ENCODE results near the gene BMF.
"Not testable (repeated sequence)": the region's sequence is repeated elsewhere in the genome, so short reads cannot be mapped to it uniquely, and the experiment has no call there.

Gene BMF

DNA sequence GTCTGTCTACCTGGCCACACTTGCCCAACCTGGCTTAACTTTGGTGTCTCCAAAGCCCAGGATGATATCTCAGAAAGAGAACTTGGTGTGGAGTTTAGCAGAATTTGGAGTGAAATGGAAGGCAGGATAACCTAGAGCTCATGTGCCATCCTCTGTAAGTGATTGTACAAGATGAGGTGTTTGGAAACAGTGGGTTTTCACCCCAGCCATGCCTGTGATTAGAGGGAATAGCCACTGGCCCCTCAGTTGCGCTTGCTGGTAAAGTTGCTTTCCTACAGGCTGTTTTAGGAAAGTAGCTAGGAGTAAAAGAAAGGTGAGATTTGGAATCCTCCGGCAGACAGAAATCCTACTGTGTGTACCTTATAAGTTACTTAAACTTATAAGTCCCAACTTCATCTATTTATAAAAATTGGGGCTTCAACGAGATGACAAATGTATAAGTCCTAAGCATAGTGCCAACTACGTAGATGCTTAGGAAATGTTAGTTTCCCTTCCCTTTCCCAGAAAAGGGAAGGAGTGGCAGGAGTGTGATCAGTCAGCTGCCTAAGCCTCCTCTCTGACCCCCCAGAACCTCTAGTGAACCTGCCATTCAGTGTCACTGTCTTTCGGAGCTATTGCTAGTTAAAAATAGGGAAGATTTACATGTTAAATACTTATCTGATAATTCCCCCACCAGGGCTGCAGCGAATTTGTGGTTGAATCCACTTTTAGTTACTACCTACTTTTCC is 13.4 kb upstream of the BMF start:
- TF ChIP-seq, protein P1, sequence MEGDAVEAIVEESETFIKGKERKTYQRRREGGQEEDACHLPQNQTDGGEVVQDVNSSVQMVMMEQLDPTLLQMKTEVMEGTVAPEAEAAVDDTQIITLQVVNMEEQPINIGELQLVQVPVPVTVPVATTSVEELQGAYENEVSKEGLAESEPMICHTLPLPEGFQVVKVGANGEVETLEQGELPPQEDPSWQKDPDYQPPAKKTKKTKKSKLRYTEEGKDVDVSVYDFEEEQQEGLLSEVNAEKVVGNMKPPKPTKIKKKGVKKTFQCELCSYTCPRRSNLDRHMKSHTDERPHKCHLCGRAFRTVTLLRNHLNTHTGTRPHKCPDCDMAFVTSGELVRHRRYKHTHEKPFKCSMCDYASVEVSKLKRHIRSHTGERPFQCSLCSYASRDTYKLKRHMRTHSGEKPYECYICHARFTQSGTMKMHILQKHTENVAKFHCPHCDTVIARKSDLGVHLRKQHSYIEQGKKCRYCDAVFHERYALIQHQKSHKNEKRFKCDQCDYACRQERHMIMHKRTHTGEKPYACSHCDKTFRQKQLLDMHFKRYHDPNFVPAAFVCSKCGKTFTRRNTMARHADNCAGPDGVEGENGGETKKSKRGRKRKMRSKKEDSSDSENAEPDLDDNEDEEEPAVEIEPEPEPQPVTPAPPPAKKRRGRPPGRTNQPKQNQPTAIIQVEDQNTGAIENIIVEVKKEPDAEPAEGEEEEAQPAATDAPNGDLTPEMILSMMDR (conservative IDR thresholded peaks at IDR 0.05): no peak
- no peak overlapping the region for H3K27ac ChIP-seq

DNA sequence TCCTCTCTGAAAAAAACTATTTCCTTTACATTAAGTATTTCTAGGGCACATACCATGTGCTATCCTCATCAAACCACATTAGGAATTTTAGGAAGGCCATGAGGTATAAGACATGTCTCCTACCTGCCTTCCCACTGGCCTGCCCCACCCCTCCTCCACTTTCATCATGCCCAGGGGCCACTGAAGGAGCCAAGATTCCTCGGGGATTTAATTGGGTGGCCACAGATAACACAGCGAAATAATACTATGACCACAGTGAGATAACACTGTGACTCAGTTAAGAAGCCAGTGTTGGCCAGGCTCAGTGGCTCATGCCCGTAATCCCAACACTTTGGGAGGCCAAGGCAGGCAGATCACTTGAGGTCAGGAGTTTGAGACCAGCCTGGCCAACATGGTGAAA is 9.8 kb upstream of the BMF start:
- H3K27ac ChIP-seq: no peak overlapping the region
- TF ChIP-seq, protein P1 (conservative IDR thresholded peaks at IDR 0.05): no peak

DNA sequence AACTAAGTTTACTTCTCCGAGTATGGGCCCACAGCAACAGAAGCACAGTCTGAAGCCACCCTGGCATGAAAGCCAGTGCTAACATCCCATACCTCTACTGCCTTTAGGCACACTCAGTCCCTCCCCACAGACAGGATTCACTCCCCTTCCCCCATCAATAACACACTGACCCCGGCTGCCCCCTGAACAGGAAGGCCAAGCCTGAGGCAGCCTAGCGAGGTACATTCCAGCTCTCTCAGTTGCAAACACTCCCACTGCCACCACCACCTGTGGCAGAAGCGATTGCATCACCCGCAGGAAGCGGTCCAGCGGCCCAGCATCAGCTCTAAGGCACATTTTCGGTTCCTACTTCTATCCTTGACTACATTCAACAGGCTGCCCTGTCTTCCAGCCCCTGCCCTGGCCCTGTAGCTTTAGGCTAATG is 7.0 kb upstream of the BMF start:
- H3K27ac ChIP-seq: no peak overlapping the region
- TF ChIP-seq, protein P1 (conservative IDR thresholded peaks at IDR 0.05): no peak

DNA sequence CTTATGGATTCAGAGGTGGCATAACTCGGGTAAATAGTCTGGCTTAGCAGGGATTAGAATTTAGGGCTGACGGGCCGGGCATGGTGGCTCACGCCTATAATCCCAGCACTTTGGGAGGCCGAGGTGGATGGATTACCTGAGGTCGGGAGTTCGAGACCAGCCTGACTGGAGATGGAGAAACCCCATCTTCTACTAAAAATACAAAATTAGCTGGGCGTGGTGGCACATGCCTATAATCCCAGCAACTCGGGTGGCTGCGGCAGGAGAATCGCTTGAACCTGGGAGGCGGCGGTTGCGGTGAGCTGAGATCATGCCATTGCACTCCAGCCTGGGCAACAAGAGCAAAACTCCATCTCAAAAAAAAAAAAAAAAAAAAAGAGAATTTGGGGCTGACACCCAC is 6.4 kb upstream of the BMF start:
- H3K27ac ChIP-seq: not testable (repeated sequence)

DNA sequence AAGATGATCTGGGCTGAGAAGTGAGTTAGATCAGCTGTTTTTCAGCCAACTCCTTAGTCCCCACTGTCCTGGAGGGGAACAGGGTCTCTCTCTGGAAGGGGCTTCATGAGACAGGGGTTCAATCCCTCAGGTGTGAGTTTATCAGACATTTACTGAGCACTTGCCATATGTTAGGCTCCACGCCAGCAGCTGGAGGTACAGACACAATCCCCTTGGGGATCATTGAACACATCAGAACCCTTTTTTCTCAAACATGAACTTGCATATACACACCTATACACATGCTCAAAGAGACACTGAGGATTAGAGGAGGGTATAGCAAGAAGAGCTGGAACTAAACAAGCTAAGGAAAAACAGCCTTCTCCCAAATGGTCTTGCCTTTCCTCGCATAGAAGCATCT is 5.5 kb upstream of the BMF start:
- TF ChIP-seq, protein P1 (conservative IDR thresholded peaks at IDR 0.05): no peak
- no peak overlapping the region for H3K27ac ChIP-seq

DNA sequence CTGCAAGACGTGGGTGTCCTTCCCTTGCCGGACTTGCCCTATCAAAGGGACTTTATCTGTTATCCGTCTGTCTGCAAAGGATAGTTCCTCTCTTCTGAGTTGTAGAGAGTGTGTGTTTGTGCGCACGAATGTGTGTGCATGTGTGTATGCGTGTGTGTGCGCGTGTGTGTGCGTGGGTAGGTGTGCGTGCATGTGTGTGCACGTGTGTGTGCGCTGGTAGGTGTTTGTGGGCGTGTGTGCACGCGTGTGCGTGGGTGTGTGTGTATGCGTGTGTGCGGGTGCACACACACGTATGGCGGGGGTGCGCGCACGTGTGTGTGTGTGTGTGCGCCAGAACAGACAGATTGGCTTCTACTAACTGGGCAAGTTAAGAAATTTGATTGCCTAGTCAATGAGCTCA is 4.1 kb upstream of the BMF start:
- TF ChIP-seq, protein P1 (conservative IDR thresholded peaks at IDR 0.05): no peak
- H3K27ac ChIP-seq: no peak overlapping the region

DNA sequence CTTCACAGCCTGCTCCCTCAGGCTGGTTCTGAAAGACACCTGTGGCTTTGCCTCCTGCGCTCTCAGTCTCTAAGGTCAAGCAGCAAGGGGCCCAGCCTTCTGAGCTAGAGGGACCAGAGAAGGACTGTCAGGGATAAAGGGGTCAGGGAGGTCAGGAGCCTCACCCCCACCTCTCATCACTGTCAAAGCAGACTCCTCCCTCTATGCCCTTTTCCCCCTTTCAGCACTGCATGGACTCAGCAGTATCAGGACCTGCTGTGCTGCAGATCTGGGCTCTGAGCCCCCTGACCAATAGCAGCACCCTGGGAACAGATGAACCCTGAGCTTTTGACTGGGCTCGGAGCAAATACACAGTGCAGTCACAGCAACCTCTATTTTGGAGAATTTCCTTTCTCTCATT is 3.2 kb upstream of the BMF start:
- no peak overlapping the region for H3K27ac ChIP-seq
- TF ChIP-seq, protein P1 (conservative IDR thresholded peaks at IDR 0.05): no peak

DNA sequence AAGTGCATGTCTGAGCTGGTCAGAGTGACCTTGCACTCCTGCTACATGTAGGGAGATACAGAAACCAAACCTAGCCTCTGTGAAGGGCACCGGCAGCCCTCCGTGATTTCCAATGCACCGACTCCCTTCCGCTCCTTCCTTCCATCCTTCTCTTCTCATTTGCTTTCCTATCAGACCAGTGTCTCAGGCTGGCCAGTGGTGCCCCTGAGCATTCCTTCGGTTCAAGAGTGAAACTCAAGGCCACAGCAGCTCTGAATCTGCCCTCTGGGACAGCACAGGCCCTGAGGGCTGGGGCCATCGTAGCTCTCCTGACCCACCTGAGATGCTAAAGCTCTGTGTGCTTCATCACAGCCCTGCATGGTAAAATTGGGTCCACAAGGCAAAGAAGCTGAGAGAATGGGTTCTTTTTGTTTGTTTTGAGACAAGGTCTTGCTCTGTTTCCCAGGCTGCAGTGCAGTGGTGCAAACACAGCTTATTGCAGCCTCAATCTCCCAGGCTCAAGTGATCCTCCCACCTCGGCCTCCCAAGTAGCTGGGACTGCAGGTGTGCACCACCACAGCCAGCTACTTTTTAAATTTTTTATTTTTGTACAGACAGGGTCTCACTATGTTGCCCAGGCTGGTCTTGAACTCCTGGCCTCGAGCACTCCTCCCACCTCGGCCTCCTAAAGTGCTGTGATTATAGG is 2.3 kb upstream of the BMF start:
- no peak overlapping the region for H3K27ac ChIP-seq
- TF ChIP-seq, protein P1 (conservative IDR thresholded peaks at IDR 0.05): no peak
